Fibroblast of lung (primary cell): ENCODE measurements around the gene ZNF469. TPM values are rescaled to one million over a fixed set of nuclear protein-coding genes. Genes with fewer than 3 reads are reported as not detected.

ENCODE experiments used
- DNase-seq, 2 donors: peaks; one replicate each; pipeline versions ENCODE4 v3.0.0 to v3.0.0-alpha.2; 2010; ENCODE audit warnings: low read depth in 2 of 2
- H2AFZ ChIP-seq: 2 replicates; pipeline ENCODE4 v1.5.1; 2012; ENCODE audit warnings: low read length, control low read depth, inconsistent platforms
- H3K27ac ChIP-seq: 2 replicates; pipeline ENCODE4 v1.5.1; 2011; ENCODE audit warnings: low read length, control low read depth; ENCODE audit not compliant: insufficient read depth
- H3K27me3 ChIP-seq: 2 replicates; pipeline ENCODE4 v1.5.1; 2011; ENCODE audit warnings: mild to moderate bottlenecking, low read length; ENCODE audit not compliant: control insufficient read depth, insufficient read depth
- H3K36me3 ChIP-seq: 2 replicates; pipeline ENCODE4 v1.5.1; 2011; ENCODE audit warnings: low read length; ENCODE audit not compliant: control insufficient read depth, insufficient read depth
- H3K4me1 ChIP-seq: 2 replicates; pipeline ENCODE4 v1.5.1; 2011; ENCODE audit warnings: low read length; ENCODE audit not compliant: control insufficient read depth, insufficient read depth; ENCODE audit errors: extremely low read depth
- H3K4me2 ChIP-seq: 2 replicates; pipeline ENCODE4 v1.5.1; 2011; ENCODE audit warnings: low read length, control low read depth; ENCODE audit not compliant: insufficient read depth; ENCODE audit errors: extremely low read depth
- H3K4me3 ChIP-seq, 4 experiments: fragments of 200-600 bp in 1 of 4; sonication (generic) in 1 of 4; replicated peaks in 1 of 4; 2 replicates each; pipeline ENCODE4 v1.5.1; 2011 to 2016; ENCODE audit warnings: low read length in 4 of 4, low read depth in 3 of 4, mild to moderate bottlenecking in 3 of 4, control low read depth in 2 of 4, inconsistent platforms in 1 of 4, mixed read lengths in 1 of 4; ENCODE audit not compliant: insufficient read depth in 1 of 4; ENCODE audit errors: control extremely low read depth in 1 of 4
- H3K79me2 ChIP-seq: 2 replicates; pipeline ENCODE4 v1.5.1; 2012; ENCODE audit warnings: mild to moderate bottlenecking, low read length, inconsistent platforms; ENCODE audit not compliant: control insufficient read depth, insufficient read depth
- H3K9ac ChIP-seq: 2 replicates; pipeline ENCODE4 v1.5.1; 2011; ENCODE audit warnings: mild to moderate bottlenecking, low read length, control low read depth; ENCODE audit not compliant: insufficient read depth
- H3K9me3 ChIP-seq: 2 replicates; pipeline ENCODE4 v1.5.1; 2012; ENCODE audit warnings: low read depth, low read length; ENCODE audit not compliant: control insufficient read depth, insufficient read depth
- H4K20me1 ChIP-seq: 2 replicates; pipeline ENCODE4 v1.5.1; 2011; ENCODE audit warnings: low read length; ENCODE audit not compliant: control insufficient read depth, insufficient read depth; ENCODE audit errors: extremely low read depth
- CTCF ChIP-seq, 2 donors: IDR thresholded peaks in 1 of 2; conservative IDR thresholded peaks in 1 of 2; 1 replicate in 1 of 2; 2 replicates in 1 of 2; pipeline ENCODE4 v1.5.1; 2011 to 2012; ENCODE audit warnings: low read length in 2 of 2, control low read depth in 1 of 2, inconsistent platforms in 1 of 2, low read depth in 1 of 2, mild to moderate bottlenecking in 1 of 2
- EZH2 ChIP-seq: IDR thresholded peaks from 2 replicates; pipeline ENCODE4 v1.5.1; 2012; ENCODE audit warnings: low read length, control low read depth, mild to moderate bottlenecking; ENCODE audit errors: missing control alignments
- polyA plus RNA-seq, 2 donors: library from polyadenylated mRNA; depleted of rRNA in 1 of 2; stranded (reverse) in 1 of 2; unstranded in 1 of 2; fragments of >200 nt; gene quantifications; 2 replicates each; pipeline ENCODE4 v1.2.1, GENCODE V29; 2011 to 2012; ENCODE audit warnings: missing spikeins in 1 of 2
- total RNA-seq: library from RNA; depleted of rRNA; stranded (reverse); fragments of >200 nt; gene quantifications from 2 replicates; pipeline ENCODE4 v1.2.1, GENCODE V29; 2014

The ZNF469 gene
- total and polyA plus RNA-seq, 2 donors (not counting 1 experiment from before 2014, with no cell fraction given): 0.82 to 1.5 TPM

DNA sequence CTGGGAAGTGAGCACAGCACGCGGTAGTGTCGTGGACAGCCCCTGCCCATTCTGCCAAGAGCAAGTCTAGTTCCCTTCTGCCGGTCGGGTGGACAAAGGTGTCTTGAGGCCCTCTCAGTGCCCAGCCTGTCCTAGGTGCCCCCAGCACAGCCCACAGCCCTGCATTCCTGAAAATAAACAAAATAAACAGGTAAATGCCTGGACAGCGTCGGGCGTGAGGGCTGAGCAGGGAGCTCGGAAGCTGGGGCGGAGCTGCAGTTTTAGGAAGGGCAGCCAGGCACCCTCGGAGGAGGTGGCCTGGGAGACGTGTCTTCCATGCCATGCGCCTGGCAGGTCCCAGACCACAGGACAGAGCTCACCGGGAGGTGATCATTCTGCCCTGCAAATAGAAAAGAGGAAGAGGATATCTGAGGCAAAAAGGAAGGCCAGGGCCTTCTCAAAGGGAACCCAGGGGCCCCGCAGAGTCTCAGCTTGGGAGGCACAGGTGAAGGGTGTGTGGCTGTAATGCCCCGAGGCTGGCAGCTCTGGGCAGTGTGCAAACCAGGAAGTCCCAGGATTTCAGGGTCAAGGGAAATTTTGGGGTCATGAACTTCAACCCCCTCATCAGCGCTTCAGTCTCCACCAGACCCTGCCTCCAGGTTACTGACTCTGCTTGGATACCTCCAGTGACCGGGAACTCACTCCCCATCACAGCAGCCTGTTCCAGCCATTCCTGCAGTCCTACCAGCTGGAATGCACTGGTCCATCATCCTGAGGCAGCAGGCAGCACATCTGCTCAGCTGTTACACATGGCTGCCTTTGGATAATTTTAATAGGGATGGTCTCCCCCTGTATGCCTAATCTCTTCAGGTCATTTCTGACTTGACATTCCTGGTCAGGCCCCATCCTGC, 1.7 kb downstream of the ZNF469 start:
- Histone ChIP-seq H3K9me3 (no peaks in the 10 kb centered on the region), H2AFZ (no peak overlapping the region), H3K27ac (peak overlapping the region; percentile 62)

GRCh38 chr16:88385112-88385594, 2.4 kb downstream of the ZNF469 start:
- no peaks in the 10 kb centered on the region for H3K27me3 ChIP-seq
- TF ChIP-seq EZH2: no peak
- no peak for TF ChIP-seq CTCF (conservative IDR thresholded peaks at IDR 0.05 in 1 of 2, IDR thresholded peaks at IDR 0.05 in 1 of 2; ENCODE audit: low read depth in 1 of 2, low read length in 2 of 2)
- H3K9ac ChIP-seq: no peak overlapping the region
- peaks cover 1% of the 10 kb centered on the region for H3K36me3 ChIP-seq
- H3K4me2 ChIP-seq: no peak overlapping the region
- no peak overlapping the region for H3K27ac ChIP-seq
- DNase-seq: no peak
- peaks cover 9% of the 10 kb centered on the region for H3K4me1 ChIP-seq
- no peak overlapping the region for H2AFZ ChIP-seq
- peaks cover 12% of the 10 kb centered on the region for H3K79me2 ChIP-seq
- no peaks in the 10 kb centered on the region for H3K9me3 ChIP-seq
- no peak overlapping the region for H3K4me3 ChIP-seq
- no peaks in the 10 kb centered on the region for H4K20me1 ChIP-seq

More for the DNA sequence above, 1.7 kb downstream of the ZNF469 start:
- Histone ChIP-seq H4K20me1 (no peaks in the 10 kb centered on the region), H3K4me3 (peak overlapping the region; percentile 63 to 71 (median 66)), H3K4me2 (peak overlapping the region; percentile 90), H3K79me2 (peaks cover 12% of the 10 kb centered on the region), H3K36me3 (peaks cover 1% of the 10 kb centered on the region), H3K9ac (peak overlapping the region; percentile 82), H3K4me1 (peaks cover 9% of the 10 kb centered on the region), H3K27me3 (no peaks in the 10 kb centered on the region)
- TF ChIP-seq EZH2 (no peak), CTCF (conservative IDR thresholded peaks at IDR 0.05 in 1 of 2, IDR thresholded peaks at IDR 0.05 in 1 of 2; ENCODE audit: low read depth in 1 of 2, low read length in 2 of 2) (no peak)
- no peak for DNase-seq
